ENCODE data around the gene MYO5B. TPM values are rescaled to one million over a fixed set of nuclear protein-coding genes. Genes with fewer than 3 reads are reported as not detected.

MYO5B gene
- polyA plus RNA-seq, 2 donors = 35.3 to 38.5 TPM

GRCh38 chr18:49910019-49910418 lies 284.9 kb downstream of the MYO5B start:
- Histone ChIP-seq H3K36me3 (ENCODE audit: control insufficient read depth in 2 of 2, insufficient read depth in 2 of 2, low read length in 1 of 2) (no peaks in the 10 kb centered on the region), H3K27me3 (ENCODE audit: control insufficient read depth in 1 of 2, insufficient read depth in 2 of 2, low read length in 2 of 2) (no peaks in the 10 kb centered on the region), H3K27ac (ENCODE audit: low read depth in 2 of 2, low read length in 1 of 2) (no peak overlapping the region), H3K9me3 (ENCODE audit: control insufficient read depth in 2 of 2, insufficient read depth in 1 of 2, low read depth in 1 of 2, low read length in 1 of 2) (no peaks in the 10 kb centered on the region), H3K4me3 (ENCODE audit: low read depth in 1 of 2, low read length in 2 of 2) (no peak overlapping the region), H3K4me1 (ENCODE audit: control insufficient read depth in 2 of 2, insufficient read depth in 2 of 2, low read length in 1 of 2) (peaks cover 0 to 2% of the 10 kb centered on the region in 2 donors)
- WGBS, 2 donors = 75 to 79% methylated on average over 5 of the region's 5 CpGs

GRCh38 chr18:49907346-49907929 lies 287.5 kb downstream of the MYO5B start:
- H3K36me3 ChIP-seq (ENCODE audit: control insufficient read depth in 2 of 2, insufficient read depth in 2 of 2, low read length in 1 of 2) = peaks cover 0 to 5% of the 10 kb centered on the region in 2 donors
- no peaks in the 10 kb centered on the region for H3K27me3 ChIP-seq (ENCODE audit: control insufficient read depth in 1 of 2, insufficient read depth in 2 of 2, low read length in 2 of 2)

GRCh38 chr18:49905771-49906170 lies 289.2 kb downstream of the MYO5B start:
- H3K27me3 ChIP-seq (ENCODE audit: control insufficient read depth in 1 of 2, insufficient read depth in 2 of 2, low read length in 2 of 2) = no peaks in the 10 kb centered on the region
- no peak overlapping the region for H3K4me3 ChIP-seq (ENCODE audit: low read depth in 1 of 2, low read length in 2 of 2)
- WGBS, 2 donors = 60 to 68% methylated on average over 5 of the region's 5 CpGs
- peaks cover 0 to 2% of the 10 kb centered on the region in 2 donors for H3K4me1 ChIP-seq (ENCODE audit: control insufficient read depth in 2 of 2, insufficient read depth in 2 of 2, low read length in 1 of 2)
- H3K36me3 ChIP-seq (ENCODE audit: control insufficient read depth in 2 of 2, insufficient read depth in 2 of 2, low read length in 1 of 2) = peaks cover 0 to 10% of the 10 kb centered on the region in 2 donors
- no peaks in the 10 kb centered on the region for H3K9me3 ChIP-seq (ENCODE audit: control insufficient read depth in 2 of 2, insufficient read depth in 1 of 2, low read depth in 1 of 2, low read length in 1 of 2)
- H3K27ac ChIP-seq (ENCODE audit: low read depth in 2 of 2, low read length in 1 of 2) = no peak overlapping the region

More at GRCh38 chr18:49907346-49907929, 287.5 kb downstream of the MYO5B start:
- H3K4me3 ChIP-seq (ENCODE audit: low read depth in 1 of 2, low read length in 2 of 2) = no peak overlapping the region
- H3K9me3 ChIP-seq (ENCODE audit: control insufficient read depth in 2 of 2, insufficient read depth in 1 of 2, low read depth in 1 of 2, low read length in 1 of 2) = no peaks in the 10 kb centered on the region
- 63 to 72% methylated on average over 3 of the region's 3 CpGs for WGBS, 2 donors
- peaks cover 0 to 2% of the 10 kb centered on the region in 2 donors for H3K4me1 ChIP-seq (ENCODE audit: control insufficient read depth in 2 of 2, insufficient read depth in 2 of 2, low read length in 1 of 2)
- no peak overlapping the region for H3K27ac ChIP-seq (ENCODE audit: low read depth in 2 of 2, low read length in 1 of 2)

- peaks cover 0 to 2% of the 10 kb centered on the region in 2 donors for H3K4me1 ChIP-seq (ENCODE audit: control insufficient read depth in 2 of 2, insufficient read depth in 2 of 2, low read length in 1 of 2)
- H3K27ac ChIP-seq (ENCODE audit: low read depth in 2 of 2, low read length in 1 of 2) = no peak overlapping the region
- H3K27me3 ChIP-seq (ENCODE audit: control insufficient read depth in 1 of 2, insufficient read depth in 2 of 2, low read length in 2 of 2) = no peaks in the 10 kb centered on the region
- H3K4me3 ChIP-seq (ENCODE audit: low read depth in 1 of 2, low read length in 2 of 2) = no peak overlapping the region
- H3K36me3 ChIP-seq (ENCODE audit: control insufficient read depth in 2 of 2, insufficient read depth in 2 of 2, low read length in 1 of 2) = peaks cover 0 to 10% of the 10 kb centered on the region in 2 donors
- no peaks in the 10 kb centered on the region for H3K9me3 ChIP-seq (ENCODE audit: control insufficient read depth in 2 of 2, insufficient read depth in 1 of 2, low read depth in 1 of 2, low read length in 1 of 2)
- 60 to 71% methylated on average over 4 of the region's 4 CpGs for WGBS, 2 donors
Observed at GRCh38 chr18:49904871-49905555, 289.9 kb downstream of the MYO5B start.

GRCh38 chr18:49901862-49902340 lies 293.0 kb downstream of the MYO5B start:
- H3K27ac ChIP-seq (ENCODE audit: low read depth in 2 of 2, low read length in 1 of 2) = no peak overlapping the region
- H3K9me3 ChIP-seq (ENCODE audit: control insufficient read depth in 2 of 2, insufficient read depth in 1 of 2, low read depth in 1 of 2, low read length in 1 of 2) = no peaks in the 10 kb centered on the region
- no peaks in the 10 kb centered on the region for H3K27me3 ChIP-seq (ENCODE audit: control insufficient read depth in 1 of 2, insufficient read depth in 2 of 2, low read length in 2 of 2)
- WGBS, 2 donors = 92 to 94% methylated on average over 6 of the region's 6 CpGs
- H3K36me3 ChIP-seq (ENCODE audit: control insufficient read depth in 2 of 2, insufficient read depth in 2 of 2, low read length in 1 of 2) = peaks cover 0 to 10% of the 10 kb centered on the region in 2 donors
- H3K4me1 ChIP-seq (ENCODE audit: control insufficient read depth in 2 of 2, insufficient read depth in 2 of 2, low read length in 1 of 2) = no peaks in the 10 kb centered on the region
- no peak overlapping the region for H3K4me3 ChIP-seq (ENCODE audit: low read depth in 1 of 2, low read length in 2 of 2)

- 45 to 46% methylated on average over 5 of the region's 5 CpGs for WGBS, 2 donors
- H3K27me3 ChIP-seq (ENCODE audit: control insufficient read depth in 1 of 2, insufficient read depth in 2 of 2, low read length in 2 of 2) = no peaks in the 10 kb centered on the region
- H3K4me3 ChIP-seq (ENCODE audit: low read depth in 1 of 2, low read length in 2 of 2) = no peak overlapping the region
- peaks cover 0 to 12% of the 10 kb centered on the region in 2 donors for H3K36me3 ChIP-seq (ENCODE audit: control insufficient read depth in 2 of 2, insufficient read depth in 2 of 2, low read length in 1 of 2)
- H3K27ac ChIP-seq (ENCODE audit: low read depth in 2 of 2, low read length in 1 of 2) = no peak overlapping the region
- no peaks in the 10 kb centered on the region for H3K4me1 ChIP-seq (ENCODE audit: control insufficient read depth in 2 of 2, insufficient read depth in 2 of 2, low read length in 1 of 2)
- no peaks in the 10 kb centered on the region for H3K9me3 ChIP-seq (ENCODE audit: control insufficient read depth in 2 of 2, insufficient read depth in 1 of 2, low read depth in 1 of 2, low read length in 1 of 2)
Observed at GRCh38 chr18:49899657-49900330, 295.2 kb downstream of the MYO5B start.

- H3K4me1 ChIP-seq (ENCODE audit: control insufficient read depth in 2 of 2, insufficient read depth in 2 of 2, low read length in 1 of 2) = no peaks in the 10 kb centered on the region
- peaks cover 0 to 12% of the 10 kb centered on the region in 2 donors for H3K36me3 ChIP-seq (ENCODE audit: control insufficient read depth in 2 of 2, insufficient read depth in 2 of 2, low read length in 1 of 2)
- no peaks in the 10 kb centered on the region for H3K9me3 ChIP-seq (ENCODE audit: control insufficient read depth in 2 of 2, insufficient read depth in 1 of 2, low read depth in 1 of 2, low read length in 1 of 2)
- H3K27me3 ChIP-seq (ENCODE audit: control insufficient read depth in 1 of 2, insufficient read depth in 2 of 2, low read length in 2 of 2) = no peaks in the 10 kb centered on the region
- H3K4me3 ChIP-seq (ENCODE audit: low read depth in 1 of 2, low read length in 2 of 2) = no peak overlapping the region
- WGBS, 2 donors = 49% methylated on average over 7 of the region's 7 CpGs
- no peak overlapping the region for H3K27ac ChIP-seq (ENCODE audit: low read depth in 2 of 2, low read length in 1 of 2)
Observed at GRCh38 chr18:49898421-49898820, 296.5 kb downstream of the MYO5B start.

GRCh38 chr18:49894517-49895226 lies 300.3 kb downstream of the MYO5B start:
- Histone ChIP-seq H3K4me1 (ENCODE audit: control insufficient read depth in 2 of 2, insufficient read depth in 2 of 2, low read length in 1 of 2) (peaks cover 0 to 4% of the 10 kb centered on the region in 2 donors), H3K27ac (ENCODE audit: low read depth in 2 of 2, low read length in 1 of 2) (no peak overlapping the region), H3K27me3 (ENCODE audit: control insufficient read depth in 1 of 2, insufficient read depth in 2 of 2, low read length in 2 of 2) (no peaks in the 10 kb centered on the region), H3K9me3 (ENCODE audit: control insufficient read depth in 2 of 2, insufficient read depth in 1 of 2, low read depth in 1 of 2, low read length in 1 of 2) (no peaks in the 10 kb centered on the region), H3K36me3 (ENCODE audit: control insufficient read depth in 2 of 2, insufficient read depth in 2 of 2, low read length in 1 of 2) (peaks cover 0 to 7% of the 10 kb centered on the region in 2 donors), H3K4me3 (ENCODE audit: low read depth in 1 of 2, low read length in 2 of 2) (no peak overlapping the region)
- WGBS, 2 donors = 89 to 91% methylated on average over 11 of the region's 11 CpGs

- Histone ChIP-seq H3K9me3 (ENCODE audit: control insufficient read depth in 2 of 2, insufficient read depth in 1 of 2, low read depth in 1 of 2, low read length in 1 of 2) (no peaks in the 10 kb centered on the region), H3K4me3 (ENCODE audit: low read depth in 1 of 2, low read length in 2 of 2) (no peak overlapping the region), H3K27ac (ENCODE audit: low read depth in 2 of 2, low read length in 1 of 2) (no peak overlapping the region), H3K27me3 (ENCODE audit: control insufficient read depth in 1 of 2, insufficient read depth in 2 of 2, low read length in 2 of 2) (no peaks in the 10 kb centered on the region), H3K4me1 (ENCODE audit: control insufficient read depth in 2 of 2, insufficient read depth in 2 of 2, low read length in 1 of 2) (peaks cover 0 to 4% of the 10 kb centered on the region in 2 donors), H3K36me3 (ENCODE audit: control insufficient read depth in 2 of 2, insufficient read depth in 2 of 2, low read length in 1 of 2) (peaks cover 0 to 7% of the 10 kb centered on the region in 2 donors)
- WGBS, 2 donors = 87 to 93% methylated on average over 2 of the region's 2 CpGs
Observed at GRCh38 chr18:49893036-49893435, 301.9 kb downstream of the MYO5B start.
